Measurements from ENCODE around the gene CYLC2. TPM values are rescaled to one million over a fixed set of nuclear protein-coding genes. Genes with fewer than 3 reads are reported as not detected.

CYLC2 gene
- total and polyA plus RNA-seq, 2 of the 8 experiments (the other 6 are each of a cell fraction or from before 2014, with no cell fraction given): not detected

DNA sequence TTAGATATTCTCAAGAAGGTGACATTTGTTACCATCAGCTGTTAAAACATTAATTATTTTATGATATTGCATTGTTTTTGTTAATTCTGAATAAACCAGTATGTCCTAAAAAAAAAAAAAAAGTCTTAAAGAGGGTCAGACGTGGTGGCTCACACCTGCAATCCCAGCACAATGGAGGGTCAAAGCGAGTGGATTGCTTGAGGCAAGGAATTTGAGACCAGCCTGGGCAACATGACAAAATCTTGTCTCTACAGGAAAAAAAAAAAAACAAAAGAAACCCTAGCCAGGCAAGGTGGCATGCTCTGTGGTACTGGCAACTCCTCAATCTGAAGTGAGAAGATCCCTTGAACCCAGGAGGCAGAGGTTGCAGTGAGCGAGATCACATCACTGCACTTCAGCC is 46.8 kb downstream of the CYLC2 start:
- Histone ChIP-seq H3K79me1 (ENCODE audit: low read depth, low read length) (no peaks in the 10 kb centered on the region), H3K27me3 (replicated peaks in 1 of 4; ENCODE audit: control insufficient read depth in 3 of 4, extremely low read depth in 1 of 4, insufficient read depth in 3 of 4, low read length in 3 of 4) (no peaks in the 10 kb centered on the region), H2BK15ac (ENCODE audit: low read length) (no peak overlapping the region), H2AK5ac (ENCODE audit: low read depth, low read length) (no peak overlapping the region), H4K8ac (ENCODE audit: extremely low read depth, insufficient read depth, low read length) (no peak overlapping the region), H3K36me3 (ENCODE audit: control insufficient read depth in 2 of 4, insufficient read depth in 4 of 4, low read length in 3 of 4) (no peaks in the 10 kb centered on the region), H3K79me2 (ENCODE audit: control insufficient read depth in 1 of 2, insufficient read depth in 2 of 2, low read length in 2 of 2) (no peaks in the 10 kb centered on the region), H2AFZ (ENCODE audit: low read length) (no peak overlapping the region), H3K4me2 (ENCODE audit: insufficient read depth in 1 of 2, low read depth in 2 of 2, low read length in 2 of 2) (no peak overlapping the region), H4K5ac (ENCODE audit: insufficient read length, low read depth, low read length) (no peak overlapping the region), H2BK5ac (ENCODE audit: low read depth, low read length) (no peak overlapping the region), H3K23me2 (ENCODE audit: low read depth, low read length) (no peaks in the 10 kb centered on the region), H3K27ac (ENCODE audit: low read depth, low read length) (no peak overlapping the region), H3K18ac (ENCODE audit: extremely low read depth, low read length) (no peak overlapping the region), H3K9ac (replicated peaks in 1 of 4; ENCODE audit: extremely low read depth in 1 of 4, low read depth in 3 of 4, low read length in 3 of 4) (no peak overlapping the region), H3K14ac (ENCODE audit: insufficient read length) (no peak overlapping the region), H3K9me3 (ENCODE audit: insufficient read depth in 2 of 2, low read depth in 1 of 2, low read length in 1 of 2) (no peaks in the 10 kb centered on the region), H2BK120ac (replicated peaks; ENCODE audit: low read depth, low read length) (no peak overlapping the region), H3K4me3 (ENCODE audit: extremely low read depth in 1 of 4, insufficient read depth in 2 of 4, low read depth in 3 of 4, low read length in 4 of 4) (no peak overlapping the region), H4K91ac (replicated peaks; ENCODE audit: insufficient read length, low read length) (no peak overlapping the region), H3K4ac (replicated peaks; ENCODE audit: insufficient read length, low read depth, low read length) (no peak overlapping the region), H3K23ac (ENCODE audit: insufficient read length) (no peak overlapping the region), H4K20me1 (replicated peaks in 1 of 2; ENCODE audit: control insufficient read depth in 1 of 2, insufficient read depth in 2 of 2, low read length in 2 of 2) (no peaks in the 10 kb centered on the region), H2BK20ac (ENCODE audit: low read length) (no peak overlapping the region), H2BK12ac (ENCODE audit: low read depth, low read length) (no peak overlapping the region), H3K56ac (replicated peaks; ENCODE audit: insufficient read length, low read depth, low read length) (no peak overlapping the region), H3K4me1 (replicated peaks in 1 of 4; ENCODE audit: control insufficient read depth in 3 of 4, insufficient read depth in 4 of 4, low read length in 3 of 4) (peaks cover 0 to 11% (median 4%) of the 10 kb centered on the region in 4 experiments; a peak in 3 of 7 replicates)
- no peak for FAIRE-seq
- 87% methylated on average over 3 of the region's 3 CpGs; no CpG with 5 or more reads in 1 of the 2 experiments for WGBS, 2 experiments (ENCODE audit: extremely low coverage in 1 of 2, insufficient coverage in 1 of 2, insufficient read length in 1 of 2, insufficient replicate concordance in 2 of 2, low coverage in 1 of 2, low lambda C conversion rate in 2 of 2, missing lambda C conversion rate in 1 of 2)
- ChIA-PET CTCF (ENCODE audit: partially characterized antibody) (no interaction called here), POLR2A (ENCODE audit: partially characterized antibody) (no interaction called here)
- no peak for DNase-seq (ENCODE audit: low read depth in 1 of 2, low spot score in 2 of 2)
- TF ChIP-seq EZH2 (IDR thresholded peaks at IDR 0.05; ENCODE audit: low read depth, low read length, severe bottlenecking): no peak
- TF ChIP-seq BCL11A (IDR thresholded peaks at IDR 0.05; ENCODE audit: low read depth in 2 of 2, low read length in 2 of 2): no peak
- TF ChIP-seq, protein P1, sequence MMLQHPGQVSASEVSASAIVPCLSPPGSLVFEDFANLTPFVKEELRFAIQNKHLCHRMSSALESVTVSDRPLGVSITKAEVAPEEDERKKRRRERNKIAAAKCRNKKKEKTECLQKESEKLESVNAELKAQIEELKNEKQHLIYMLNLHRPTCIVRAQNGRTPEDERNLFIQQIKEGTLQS (IDR thresholded peaks at IDR 0.05; ENCODE audit: insufficient read depth, low read depth, low read length): no peak
- TF ChIP-seq, protein P2, sequence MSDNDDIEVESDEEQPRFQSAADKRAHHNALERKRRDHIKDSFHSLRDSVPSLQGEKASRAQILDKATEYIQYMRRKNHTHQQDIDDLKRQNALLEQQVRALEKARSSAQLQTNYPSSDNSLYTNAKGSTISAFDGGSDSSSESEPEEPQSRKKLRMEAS (IDR thresholded peaks at IDR 0.05): no peak
- TF ChIP-seq SIX5 (IDR thresholded peaks at IDR 0.05; ENCODE audit: low read depth, low read length): no peak
- TF ChIP-seq ZNF274 (IDR thresholded peaks at IDR 0.05; ENCODE audit: borderline replicate concordance, extremely low read depth, low read length): no peak
- TF ChIP-seq GTF2F1 (IDR thresholded peaks at IDR 0.05; ENCODE audit: borderline replicate concordance, low read depth, low read length): no peak
